Tibial artery (tissue), 4 donors: ENCODE results near the gene SOX8.

Experiments used
- DNase-seq, 2 donors: peaks; one replicate each; pipeline ENCODE4 v3.0.0-alpha.2; 2019
- H3K27ac ChIP-seq, 2 donors: fragments of 200-600 bp; sonication (generic) in 1 of 2; 1 replicate in 1 of 2; 2 replicates in 1 of 2; pipeline ENCODE4 v1.5.1; 2018 to 2019; ENCODE audit warnings: mild to moderate bottlenecking in 1 of 2
- H3K27me3 ChIP-seq, 2 donors: fragments of 200-600 bp; sonication (generic) in 1 of 2; one replicate each; pipeline versions ENCODE4 v1.5.1 to v1.6.0; 2016 to 2019
- H3K36me3 ChIP-seq, 3 donors: fragments of 200-600 bp; sonication (generic) in 2 of 3; one replicate each; pipeline ENCODE4 v1.5.1; 2016 to 2019; ENCODE audit warnings: mild to moderate bottlenecking in 2 of 3
- H3K4me1 ChIP-seq, 4 donors: fragments of 200-600 bp; sonication (generic) in 2 of 4; 1 replicate in 3 of 4; 2 replicates in 1 of 4; pipeline ENCODE4 v1.5.1; 2016 to 2019
- H3K4me3 ChIP-seq, 2 donors: fragments of 200-600 bp; sonication (generic) in 1 of 2; 1 replicate in 1 of 2; 2 replicates in 1 of 2; pipeline ENCODE4 v1.5.1; 2018 to 2019; ENCODE audit warnings: mild to moderate bottlenecking in 2 of 2
- H3K9me3 ChIP-seq, 3 donors: fragments of 200-600 bp; sonication (generic) in 1 of 3; one replicate each; pipeline ENCODE4 v1.5.1; 2016 to 2019
- CTCF ChIP-seq, 2 experiments: fragments of 200-600 bp in 1 of 2; fragments of 450-650 bp in 1 of 2; IDR thresholded peaks; one replicate each; pipeline ENCODE4 v1.5.1; 2017 to 2019; ENCODE audit warnings: antibody characterized with exemption in 2 of 2, mild to moderate bottlenecking in 1 of 2, moderate library complexity in 1 of 2
- intact Hi-C: fragments of 100-400 bp; cut with DNase I; formaldehyde crosslinking; loops from one replicate; pipeline ENCODE4 v1.15.0; 2023; ENCODE audit warnings: low total_unique reads

Gene SOX8

DNA sequence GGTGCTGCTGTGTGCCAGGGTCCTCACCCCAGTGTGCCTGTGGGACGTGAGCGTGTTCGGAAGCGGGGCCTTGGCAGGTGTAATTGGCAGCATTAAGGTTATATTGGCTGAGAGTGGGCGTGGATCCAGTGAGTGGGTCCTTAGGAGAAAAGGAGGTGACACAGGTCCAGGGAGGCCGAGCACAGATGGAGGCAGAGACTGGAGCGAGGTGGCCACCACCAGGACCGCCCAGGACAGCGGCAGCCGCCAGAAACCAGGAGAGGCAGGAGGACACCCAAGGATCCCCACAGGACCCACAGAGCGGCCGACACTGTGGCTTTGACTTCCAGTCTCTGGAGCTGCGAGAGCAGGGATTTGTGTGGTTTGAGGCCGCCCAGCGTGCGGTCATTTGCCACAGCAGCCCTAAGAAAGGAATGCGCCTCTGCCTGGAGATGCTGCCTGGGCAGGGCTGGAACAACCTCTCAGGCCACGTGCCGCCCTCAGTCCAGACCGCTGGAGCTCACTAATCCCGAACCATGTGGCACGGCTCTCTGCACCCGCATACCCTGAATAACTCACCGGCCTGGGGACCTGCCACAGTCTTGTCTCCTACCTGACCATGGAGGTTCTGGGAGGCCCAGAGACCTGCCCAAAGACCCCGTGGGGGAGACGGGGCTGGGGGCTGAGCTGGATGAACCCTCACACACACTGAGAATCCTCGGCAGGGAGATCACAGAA lies 45.4 kb downstream of the SOX8 start:
- no peak for DNase-seq
- peaks cover 0 to 10% (median 3%) of the 10 kb centered on the region in 4 donors for H3K4me1 ChIP-seq
- intact Hi-C loops: no loop called here
- H3K9me3 ChIP-seq: no peaks in the 10 kb centered on the region
- peaks cover 0 to 78% of the 10 kb centered on the region in 2 donors for H3K27me3 ChIP-seq
- H3K4me3 ChIP-seq: no peak overlapping the region
- no peak overlapping the region for H3K27ac ChIP-seq
- H3K36me3 ChIP-seq: no peaks in the 10 kb centered on the region
- no peak for TF ChIP-seq CTCF (IDR thresholded peaks at IDR 0.05)

DNA sequence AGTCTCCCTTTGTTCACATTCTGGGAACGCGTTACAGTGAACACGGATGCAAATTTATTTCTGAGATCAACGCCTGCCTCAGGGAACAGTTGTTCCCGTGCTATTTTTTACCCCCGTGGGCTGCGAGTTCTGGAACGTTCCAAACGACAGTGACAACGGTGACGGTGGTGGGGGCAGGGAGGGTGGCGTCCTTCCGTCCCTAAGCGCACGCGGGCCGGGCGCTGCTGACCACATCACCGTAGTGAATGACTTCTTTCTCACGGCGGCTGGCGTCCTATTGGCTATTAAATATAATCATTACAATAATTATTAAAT lies 45.9 kb downstream of the SOX8 start:
- no peak for DNase-seq
- H3K27ac ChIP-seq: no peak overlapping the region
- H3K36me3 ChIP-seq: no peaks in the 10 kb centered on the region
- peaks cover 0 to 76% of the 10 kb centered on the region in 2 donors for H3K27me3 ChIP-seq
- no peak for TF ChIP-seq CTCF (IDR thresholded peaks at IDR 0.05)
- no peak overlapping the region for H3K4me3 ChIP-seq
- H3K4me1 ChIP-seq: peaks cover 0 to 10% (median 3%) of the 10 kb centered on the region in 4 donors
- intact Hi-C loops: no loop called here
- H3K9me3 ChIP-seq: no peaks in the 10 kb centered on the region

DNA sequence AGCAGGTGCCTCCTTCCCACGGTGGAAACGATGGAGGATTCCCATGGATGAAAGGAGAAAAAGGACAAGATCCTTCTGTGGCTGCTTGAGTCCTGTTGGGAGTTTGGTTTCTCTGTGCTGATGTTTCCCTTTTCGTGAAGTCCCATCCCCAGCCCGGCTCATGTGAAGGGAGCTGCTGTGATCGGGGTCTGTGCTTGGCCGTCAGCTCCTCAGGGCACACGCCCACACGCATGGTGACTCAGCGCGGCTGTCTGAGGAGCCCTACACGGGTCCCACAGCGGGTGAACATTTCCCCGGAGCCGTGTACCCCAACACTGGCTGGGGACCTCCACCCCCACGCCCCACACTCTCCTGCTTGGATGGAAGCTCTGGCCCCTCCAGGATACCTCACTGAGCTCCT lies 46.5 kb downstream of the SOX8 start:
- no peaks in the 10 kb centered on the region for H3K9me3 ChIP-seq
- no peak overlapping the region for H3K27ac ChIP-seq
- H3K36me3 ChIP-seq: no peaks in the 10 kb centered on the region
- intact Hi-C loops: no loop called here
- no peak for DNase-seq
- no peak overlapping the region for H3K4me3 ChIP-seq
- peaks cover 0 to 10% (median 3%) of the 10 kb centered on the region in 4 donors for H3K4me1 ChIP-seq
- H3K27me3 ChIP-seq: peaks cover 0 to 70% of the 10 kb centered on the region in 2 donors
- no peak for TF ChIP-seq CTCF (IDR thresholded peaks at IDR 0.05)

- no peaks in the 10 kb centered on the region for H3K9me3 ChIP-seq
- H3K4me3 ChIP-seq: no peak overlapping the region
- TF ChIP-seq CTCF (IDR thresholded peaks at IDR 0.05): no peak
- no peak for DNase-seq
- intact Hi-C loops: no loop called here
- peaks cover 0 to 10% (median 3%) of the 10 kb centered on the region in 4 donors for H3K4me1 ChIP-seq
- H3K36me3 ChIP-seq: no peaks in the 10 kb centered on the region
- H3K27ac ChIP-seq: no peak overlapping the region
- H3K27me3 ChIP-seq: peaks cover 0 to 64% of the 10 kb centered on the region in 2 donors
Measured at GRCh38 chr16:1028524-1029258, 47.1 kb downstream of the SOX8 start.

- DNase-seq: no peak
- intact Hi-C loops: no loop called here
- Histone ChIP-seq H3K9me3 (no peaks in the 10 kb centered on the region), H3K36me3 (no peaks in the 10 kb centered on the region), H3K27me3 (peaks cover 0 to 58% of the 10 kb centered on the region in 2 donors), H3K4me1 (peaks cover 0 to 10% (median 3%) of the 10 kb centered on the region in 4 donors), H3K27ac (no peak overlapping the region), H3K4me3 (no peak overlapping the region)
- no peak for TF ChIP-seq CTCF (IDR thresholded peaks at IDR 0.05)
Measured at GRCh38 chr16:1029259-1029545, 47.6 kb downstream of the SOX8 start.
